Spleen (tissue), 11 donors: Measurements from ENCODE around the gene CFAP97D1. TPM values are rescaled to one million over a fixed set of nuclear protein-coding genes. Genes with fewer than 3 reads are reported as not detected.
A peak's percentile ranks its signal among the peaks of the same experiment; 100 is the strongest.

Experiments used
- DNase-seq: peaks from one replicate; pipeline ENCODE4 v3.0.0-alpha.2; 2020
- H3K27ac ChIP-seq, 8 donors: fragments of 200-600 bp; sonication (generic) in 7 of 8; 1 replicate in 4 of 8; 2 replicates in 4 of 8; pipeline versions ENCODE4 v1.5.0 to v1.8.0; 2016 to 2021; ENCODE audit warnings: inconsistent platforms in 4 of 8, mild to moderate bottlenecking in 4 of 8, moderate library complexity in 1 of 8
- H3K27me3 ChIP-seq, 7 donors: fragments of 200-600 bp; sonication (generic) in 6 of 7; replicated peaks in 1 of 7; 1 replicate in 4 of 7; 2 replicates in 3 of 7; pipeline versions ENCODE4 v1.5.0 to v1.8.0; 2016 to 2021; ENCODE audit warnings: inconsistent platforms in 3 of 7, mild to moderate bottlenecking in 1 of 7
- H3K36me3 ChIP-seq, 6 donors: fragments of 200-600 bp; sonication (generic) in 5 of 6; 1 replicate in 4 of 6; 2 replicates in 2 of 6; pipeline versions ENCODE4 v1.5.0 to v1.8.0; 2016 to 2021; ENCODE audit warnings: inconsistent platforms in 2 of 6
- H3K4me1 ChIP-seq, 6 donors: fragments of 200-600 bp; sonication (generic) in 5 of 6; 1 replicate in 3 of 6; 2 replicates in 3 of 6; pipeline versions ENCODE4 v1.5.0 to v1.8.0; 2016 to 2021; ENCODE audit warnings: inconsistent platforms in 3 of 6
- H3K4me3 ChIP-seq, 8 donors: fragments of 200-600 bp; sonication (generic) in 7 of 8; 1 replicate in 4 of 8; 2 replicates in 4 of 8; pipeline versions ENCODE4 v1.5.0 to v1.8.0; 2016 to 2021; ENCODE audit warnings: inconsistent platforms in 4 of 8, mild to moderate bottlenecking in 4 of 8, moderate library complexity in 2 of 8
- H3K9me3 ChIP-seq, 8 donors: fragments of 200-600 bp; sonication (generic) in 7 of 8; 1 replicate in 4 of 8; 2 replicates in 4 of 8; pipeline versions ENCODE4 v1.5.0 to v1.8.0; 2016 to 2021; ENCODE audit warnings: inconsistent platforms in 4 of 8
- CTCF ChIP-seq, 11 experiments: fragments of 200-600 bp in 7 of 11; fragments of 450-650 bp in 4 of 11; sonication (generic) in 4 of 11; IDR thresholded peaks in 8 of 11; conservative IDR thresholded peaks in 3 of 11; 1 replicate in 7 of 11; 2 replicates in 4 of 11; pipeline versions ENCODE4 v1.4.0 to v1.8.0; 2016 to 2021; ENCODE audit warnings: antibody characterized with exemption in 11 of 11, inconsistent platforms in 4 of 11, mild to moderate bottlenecking in 1 of 11
- POLR2A ChIP-seq, 3 donors: fragments of 450-650 bp; IDR thresholded peaks; one replicate each; pipeline ENCODE4 v1.5.1; 2017; ENCODE audit warnings: antibody characterized with exemption in 3 of 3, mild to moderate bottlenecking in 1 of 3
- POLR2AphosphoS5 ChIP-seq, 3 donors: sonication (generic); formaldehyde crosslinking; IDR thresholded peaks; one replicate each; pipeline ENCODE4 v1.5.1; 2017; ENCODE audit warnings: antibody characterized with exemption in 3 of 3
- WGBS, 5 donors: extraction: QIAGEN DNeasy Blood & Tissue Kit in 3 of 5; methylation state at CpG; one replicate each; pipeline versions ENCODE4 v1.1.5 to v1.1.7; 2013 to 2018; 5-methylcytosine and 5-hydroxymethylcytosine counted together
- intact Hi-C: fragments of 100-400 bp; cut with DNase I; formaldehyde crosslinking; loops from one replicate; pipeline ENCODE4 v1.15.0; 2023; ENCODE audit warnings: low total_unique reads
- polyA plus RNA-seq, 3 donors: library from polyadenylated mRNA; stranded (reverse); fragments of 200-250 nt; gene quantifications; one replicate each; pipeline ENCODE4 v1.2.1, GENCODE V29; 2013
- total RNA-seq, 7 donors: library from RNA; depleted of rRNA in 3 of 7; stranded (reverse); fragments of >200 nt in 3 of 7; fragmentation: NEBNext Ultra II Directional in 4 of 7; extraction: Animal tissue kit (Norgen Biotek cat#: 25700) in 4 of 7; gene quantifications; one replicate each; pipeline versions ENCODE4 v1.1.0 to v1.2.1, GENCODE V29; 2016 to 2021
- donor health status: healthy with polysubstance abuse.
- donor health status: DM: no; HTN: no; CAD: no; lungs with moderate emphysema.
- donor health status: DM: no; HTN: no; CAD: no.
- donor health status: Bipolar disorder and iron deficiency.
- donor health status: healthy.
- donor health status: DM: no; HTN: no; CAD: no.
- donor health status: DM: yes; HTN: yes; CAD: no.

Gene CFAP97D1
- total and polyA plus RNA-seq, 10 donors, result 0.06 to 0.32 (median 0.19) TPM; not detected in 5

- Histone ChIP-seq H3K9me3 (no peaks in the 10 kb centered on the region), H3K4me1 (peaks cover 4 to 77% (median 48%) of the 10 kb centered on the region in 6 donors), H3K27ac (peak within 1 kb of the TSS; percentile 85 to 100 (median 96)), H3K36me3 (peaks cover 0 to 24% (median 12%) of the 10 kb centered on the region in 6 donors), H3K27me3 (peaks cover 0 to 22% (median 0%) of the 10 kb centered on the region in 7 donors), H3K4me3 (peak within 1 kb of the TSS; percentile 70 to 98 (median 83))
- TF ChIP-seq POLR2AphosphoS5 (IDR thresholded peaks at IDR 0.05) (peak; percentile 86 to 93 (median 88)), CTCF (IDR thresholded peaks at IDR 0.05 in 8 of 11, conservative IDR thresholded peaks at IDR 0.05 in 3 of 11) (peak in 2 of 11 experiments; percentile 20 to 22), POLR2A (IDR thresholded peaks at IDR 0.05) (peak; percentile 16 to 72 (median 33))
- 0 to 3% (median 1%) methylated on average over 28 to 100 of the region's 100 CpGs for WGBS, 5 donors
- peak; percentile 95 for DNase-seq
- intact Hi-C loops, result no loop called here
These were observed 1.7 kb upstream of the CFAP97D1 start, which contains the start of gene DUSP3 for GRCh38 chr17:43778337-43779144. Gene DUSP3 (minus strand): TSS chr17:43778977. CDS start chr17:43778924, 53 bp downstream.

- H3K27ac ChIP-seq, result peak overlapping the region; percentile 85 to 100 (median 96)
- DNase-seq, result peak; percentile 77
- intact Hi-C loops, result no loop called here
- peak in 1 of 11 experiments; percentile 15 for TF ChIP-seq CTCF (IDR thresholded peaks at IDR 0.05 in 8 of 11, conservative IDR thresholded peaks at IDR 0.05 in 3 of 11)
- no peak for TF ChIP-seq POLR2A (IDR thresholded peaks at IDR 0.05)
- TF ChIP-seq POLR2AphosphoS5 (IDR thresholded peaks at IDR 0.05), result peak in 1 of 3 donors; percentile 64
- H3K36me3 ChIP-seq, result peaks cover 0 to 15% (median 4%) of the 10 kb centered on the region in 6 donors
- 1 to 7% (median 3%) methylated on average over 13 to 26 of the region's 26 CpGs for WGBS, 5 donors
- H3K4me1 ChIP-seq, result peaks cover 4 to 68% (median 43%) of the 10 kb centered on the region in 6 donors
- H3K4me3 ChIP-seq, result peak overlapping the region; percentile 70 to 98 (median 83)
- peaks cover 0 to 22% (median 0%) of the 10 kb centered on the region in 7 donors for H3K27me3 ChIP-seq
- no peaks in the 10 kb centered on the region for H3K9me3 ChIP-seq
These were observed 800 bp upstream of the CFAP97D1 start for GRCh38 chr17:43779145-43780125.

- intact Hi-C loops, result no loop called here
- 70 to 80% (median 78%) methylated on average over 15 of the region's 15 CpGs for WGBS, 5 donors
- peak overlapping the region in 1 of 8 donors; percentile 14 for H3K27ac ChIP-seq
- TF ChIP-seq POLR2AphosphoS5 (IDR thresholded peaks at IDR 0.05), result no peak
- no peak for TF ChIP-seq CTCF (IDR thresholded peaks at IDR 0.05 in 8 of 11, conservative IDR thresholded peaks at IDR 0.05 in 3 of 11)
- TF ChIP-seq POLR2A (IDR thresholded peaks at IDR 0.05), result no peak
- no peak overlapping the region for H3K4me3 ChIP-seq
- no peak for DNase-seq
- peaks cover 0 to 22% (median 0%) of the 10 kb centered on the region in 7 donors for H3K27me3 ChIP-seq
- H3K9me3 ChIP-seq, result no peaks in the 10 kb centered on the region
- H3K4me1 ChIP-seq, result peaks cover 4 to 32% (median 16%) of the 10 kb centered on the region in 6 donors
- H3K36me3 ChIP-seq, result no peaks in the 10 kb centered on the region
These were observed 2.9 kb downstream of the CFAP97D1 start for GRCh38 chr17:43782913-43783680.
